Gastroesophageal sphincter (tissue), 4 donors: ENCODE measurements around the gene CXXC5. TPM values are rescaled to one million over a fixed set of nuclear protein-coding genes. Genes with fewer than 3 reads are reported as not detected.

ENCODE experiments used
- ATAC-seq: fragments of 150-250 bp; one replicate; pipeline ENCODE4 v1.9.1; 2016; ENCODE audit warnings: mild to moderate bottlenecking, moderate library complexity
- H3K27ac ChIP-seq, 4 donors: fragments of 200-600 bp; sonication (generic) in 3 of 4; 1 replicate in 3 of 4; 2 replicates in 1 of 4; pipeline ENCODE4 v1.5.1; 2016 to 2019
- H3K27me3 ChIP-seq: fragments of 200-600 bp; sonication (generic); one replicate; pipeline ENCODE4 v1.5.1; 2019
- H3K36me3 ChIP-seq, 2 donors: fragments of 200-600 bp; sonication (generic); one replicate each; pipeline ENCODE4 v1.5.1; 2019; ENCODE audit warnings: control low read depth in 1 of 2
- H3K4me1 ChIP-seq, 3 donors: fragments of 200-600 bp; sonication (generic); 1 replicate in 2 of 3; 2 replicates in 1 of 3; pipeline ENCODE4 v1.5.1; 2016 to 2019; ENCODE audit warnings: control low read depth in 2 of 3
- H3K4me3 ChIP-seq, 2 donors: fragments of 200-600 bp; sonication (generic); one replicate each; pipeline ENCODE4 v1.5.1; 2019; ENCODE audit warnings: mild to moderate bottlenecking in 1 of 2, moderate library complexity in 1 of 2
- H3K9me3 ChIP-seq, 3 donors: fragments of 200-600 bp; sonication (generic); one replicate each; pipeline ENCODE4 v1.5.1; 2017 to 2019; ENCODE audit warnings: control low read depth in 2 of 3
- EP300 ChIP-seq: sonication (generic); formaldehyde crosslinking; IDR thresholded peaks from one replicate; pipeline ENCODE4 v1.6.1; 2017; ENCODE audit warnings: antibody characterized with exemption, mild to moderate bottlenecking
- POLR2A ChIP-seq, 2 donors: fragments of 450-650 bp; IDR thresholded peaks; one replicate each; pipeline ENCODE4 v1.6.1; 2017; ENCODE audit warnings: antibody characterized with exemption in 2 of 2, mild to moderate bottlenecking in 2 of 2, moderate library complexity in 1 of 2
- POLR2AphosphoS5 ChIP-seq: sonication (generic); formaldehyde crosslinking; IDR thresholded peaks from one replicate; pipeline ENCODE4 v1.6.1; 2017; ENCODE audit warnings: antibody characterized with exemption
- WGBS, 2 donors: methylation state at CpG; one replicate each; pipeline ENCODE4 v1.1.5; 2018; ENCODE audit warnings: low coverage in 1 of 2; 5-methylcytosine and 5-hydroxymethylcytosine counted together
- total RNA-seq, 4 donors: library from RNA; depleted of rRNA; stranded (reverse); fragments of >200 nt; gene quantifications; one replicate each; pipeline ENCODE4 v1.1.0, GENCODE V29; 2016
- TF ChIP-seq, protein P1 (sequence below), 4 experiments: fragments of 200-600 bp in 2 of 4; fragments of 450-650 bp in 2 of 4; sonication (generic) in 1 of 4; IDR thresholded peaks; one replicate each; pipeline ENCODE4 v1.5.1; 2017 to 2019; ENCODE audit warnings: antibody characterized with exemption in 4 of 4, mild to moderate bottlenecking in 2 of 4, moderate library complexity in 2 of 4

CXXC5 gene
- total RNA-seq, 4 donors from 2014 or later, result 30.0 to 50.7 (median 35.1) TPM

DNA sequence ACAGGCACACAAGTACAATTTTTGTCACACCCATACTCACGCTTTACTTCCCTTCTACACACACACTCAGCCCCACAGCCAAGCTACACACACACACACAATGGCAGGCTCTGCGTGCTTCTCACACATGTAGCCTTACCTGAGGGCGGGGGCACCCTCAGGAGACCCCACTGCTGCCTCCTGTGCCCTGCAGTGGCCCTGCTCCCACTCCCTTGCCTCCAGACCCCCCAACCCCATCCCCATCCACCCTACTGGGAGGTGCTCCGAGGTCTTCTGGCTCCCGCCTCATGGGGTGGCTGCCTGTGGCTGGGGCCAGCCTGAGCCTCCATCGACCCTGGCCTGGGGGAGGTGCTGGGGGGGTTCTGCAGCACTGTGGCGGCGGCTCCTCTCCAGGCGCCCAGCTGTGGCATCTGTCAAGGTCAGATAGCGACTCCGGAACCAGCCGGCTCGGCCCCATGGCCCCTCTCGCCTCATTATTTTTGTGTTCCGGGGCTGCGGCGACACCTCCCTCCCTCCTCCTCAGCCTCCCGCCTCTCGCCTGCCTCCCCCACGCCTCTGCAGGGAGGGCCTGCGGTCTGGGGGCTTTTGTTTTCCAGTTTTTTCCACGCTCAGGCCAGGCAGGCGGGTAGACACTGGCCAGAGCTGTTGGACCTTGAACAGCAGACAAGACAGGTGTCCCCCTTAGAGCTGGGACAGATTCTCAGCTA is 21.7 kb downstream of the CXXC5 start:
- peak overlapping the region in 3 of 4 donors; percentile 69 to 94 (median 93) for H3K27ac ChIP-seq
- peak overlapping the region in 1 of 2 donors; percentile 14 for H3K4me3 ChIP-seq
- no peaks in the 10 kb centered on the region for H3K36me3 ChIP-seq
- no peaks in the 10 kb centered on the region for H3K27me3 ChIP-seq
- TF ChIP-seq POLR2A (IDR thresholded peaks at IDR 0.05) (no peak), EP300 (no peak), POLR2AphosphoS5 (no peak)
- TF ChIP-seq, protein P1, sequence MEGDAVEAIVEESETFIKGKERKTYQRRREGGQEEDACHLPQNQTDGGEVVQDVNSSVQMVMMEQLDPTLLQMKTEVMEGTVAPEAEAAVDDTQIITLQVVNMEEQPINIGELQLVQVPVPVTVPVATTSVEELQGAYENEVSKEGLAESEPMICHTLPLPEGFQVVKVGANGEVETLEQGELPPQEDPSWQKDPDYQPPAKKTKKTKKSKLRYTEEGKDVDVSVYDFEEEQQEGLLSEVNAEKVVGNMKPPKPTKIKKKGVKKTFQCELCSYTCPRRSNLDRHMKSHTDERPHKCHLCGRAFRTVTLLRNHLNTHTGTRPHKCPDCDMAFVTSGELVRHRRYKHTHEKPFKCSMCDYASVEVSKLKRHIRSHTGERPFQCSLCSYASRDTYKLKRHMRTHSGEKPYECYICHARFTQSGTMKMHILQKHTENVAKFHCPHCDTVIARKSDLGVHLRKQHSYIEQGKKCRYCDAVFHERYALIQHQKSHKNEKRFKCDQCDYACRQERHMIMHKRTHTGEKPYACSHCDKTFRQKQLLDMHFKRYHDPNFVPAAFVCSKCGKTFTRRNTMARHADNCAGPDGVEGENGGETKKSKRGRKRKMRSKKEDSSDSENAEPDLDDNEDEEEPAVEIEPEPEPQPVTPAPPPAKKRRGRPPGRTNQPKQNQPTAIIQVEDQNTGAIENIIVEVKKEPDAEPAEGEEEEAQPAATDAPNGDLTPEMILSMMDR (IDR thresholded peaks at IDR 0.05), result no peak
- no peaks in the 10 kb centered on the region for H3K9me3 ChIP-seq
- ATAC-seq, result no peak
- no CpG with 5 or more reads among the region's 23 CpGs for whole genome bisulfite sequencing, 2 donors
- peaks cover 0 to 100% (median 44%) of the 10 kb centered on the region in 3 donors for H3K4me1 ChIP-seq

GRCh38 chr5:139670369-139671095 is 22.4 kb downstream of the CXXC5 start:
- peaks cover 0 to 100% (median 44%) of the 10 kb centered on the region in 3 donors for H3K4me1 ChIP-seq
- H3K27ac ChIP-seq, result peak overlapping the region in 3 of 4 donors; percentile 69 to 94 (median 93)
- no peaks in the 10 kb centered on the region for H3K9me3 ChIP-seq
- 67 to 73% methylated on average over 6 to 11 of the region's 16 CpGs for WGBS, 2 donors
- no peaks in the 10 kb centered on the region for H3K36me3 ChIP-seq
- ATAC-seq, result no peak
- no peaks in the 10 kb centered on the region for H3K27me3 ChIP-seq
- H3K4me3 ChIP-seq, result peak overlapping the region in 1 of 2 donors; percentile 14
- TF ChIP-seq, protein P1 (IDR thresholded peaks at IDR 0.05), result peak in 1 of 4 experiments; percentile 21
- TF ChIP-seq EP300, result no peak
- TF ChIP-seq POLR2AphosphoS5, result no peak
- no peak for TF ChIP-seq POLR2A (IDR thresholded peaks at IDR 0.05)

GRCh38 chr5:139671096-139671841 is 23.1 kb downstream of the CXXC5 start:
- Histone ChIP-seq H3K4me1 (peaks cover 0 to 97% (median 44%) of the 10 kb centered on the region in 3 donors), H3K36me3 (no peaks in the 10 kb centered on the region)
- ATAC-seq, result no peak

GRCh38 chr5:139675213-139675612 is 27.1 kb downstream of the CXXC5 start:
- ATAC-seq, result no peak
- H3K27ac ChIP-seq, result peak overlapping the region in 3 of 4 donors; percentile 64 to 78 (median 75)
- H3K27me3 ChIP-seq, result no peaks in the 10 kb centered on the region
- no peaks in the 10 kb centered on the region for H3K9me3 ChIP-seq
- H3K36me3 ChIP-seq, result peaks cover 0 to 5% of the 10 kb centered on the region in 2 donors
- no peak overlapping the region for H3K4me3 ChIP-seq
- 60% methylated on average over 1 of the region's 4 CpGs; no CpG with 5 or more reads in 1 of the 2 donors for WGBS, 2 donors
- H3K4me1 ChIP-seq, result peaks cover 0 to 94% (median 32%) of the 10 kb centered on the region in 3 donors
- no peak for TF ChIP-seq POLR2AphosphoS5

More at GRCh38 chr5:139671096-139671841, 23.1 kb downstream of the CXXC5 start:
- Histone ChIP-seq H3K27me3 (no peaks in the 10 kb centered on the region), H3K27ac (peak overlapping the region in 3 of 4 donors; percentile 69 to 94 (median 93)), H3K4me3 (no peak overlapping the region), H3K9me3 (no peaks in the 10 kb centered on the region)
- TF ChIP-seq POLR2A (IDR thresholded peaks at IDR 0.05), result no peak
- TF ChIP-seq POLR2AphosphoS5, result no peak
- TF ChIP-seq, protein P1 (IDR thresholded peaks at IDR 0.05), result no peak
- TF ChIP-seq EP300, result no peak
- 100% methylated on average over 1 of the region's 20 CpGs; no CpG with 5 or more reads in 1 of the 2 donors for WGBS, 2 donors

DNA sequence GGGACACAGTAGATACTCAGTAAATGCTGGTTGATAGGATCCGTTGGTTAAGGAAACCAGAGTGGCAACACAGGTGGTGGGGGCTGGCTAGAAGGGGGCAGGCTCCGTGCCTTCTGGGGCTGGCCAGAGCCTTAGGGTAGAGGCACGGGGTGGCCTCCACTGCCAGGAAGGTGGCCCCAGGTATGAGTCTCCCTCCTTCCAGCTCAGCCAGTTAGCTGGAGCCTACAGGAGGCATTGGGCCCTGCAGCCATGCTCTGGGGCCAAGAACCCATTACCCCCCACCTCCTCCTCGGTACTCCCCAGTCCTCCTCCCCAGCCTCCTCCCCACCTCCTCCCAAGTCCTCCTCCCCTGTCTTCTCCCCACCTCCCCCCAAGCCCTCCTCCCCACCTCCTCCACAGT is 27.7 kb downstream of the CXXC5 start:
- H3K36me3 ChIP-seq, result peaks cover 0 to 11% of the 10 kb centered on the region in 2 donors
- no peak overlapping the region for H3K4me3 ChIP-seq
- H3K27me3 ChIP-seq, result no peaks in the 10 kb centered on the region
- no peak for ATAC-seq
- H3K9me3 ChIP-seq, result no peaks in the 10 kb centered on the region
- H3K27ac ChIP-seq, result peak overlapping the region in 3 of 4 donors; percentile 64 to 78 (median 75)
- WGBS, 2 donors, result 80 to 86% methylated on average over 1 to 4 of the region's 4 CpGs
- TF ChIP-seq POLR2A (IDR thresholded peaks at IDR 0.05) (no peak), POLR2AphosphoS5 (no peak), EP300 (no peak)
- TF ChIP-seq, protein P1 (IDR thresholded peaks at IDR 0.05), result no peak
- peaks cover 0 to 88% (median 29%) of the 10 kb centered on the region in 3 donors for H3K4me1 ChIP-seq
